G401.6 (cell line): Measurements from ENCODE around the gene IL20.

Experiments
- FAIRE-seq: peaks from 2 replicates; lab custom pipeline; 2012; peaks lifted over from hg19 to GRCh38; lab: Jason Lieb, UNC

Gene IL20

GRCh38 chr1:206904423-206905142 is 39.2 kb downstream of the IL20 start:
- FAIRE-seq, result no peak

GRCh38 chr1:206905295-206906164 is 40.1 kb downstream of the IL20 start:
- FAIRE-seq, result no peak

- FAIRE-seq, result no peak
Measured at GRCh38 chr1:206907304-206907991, 42.0 kb downstream of the IL20 start.

- FAIRE-seq, result no peak
Measured at GRCh38 chr1:206908038-206908437, 42.6 kb downstream of the IL20 start.

- FAIRE-seq, result no peak
Measured at GRCh38 chr1:206909161-206909882, 43.9 kb downstream of the IL20 start.

- no peak for FAIRE-seq
Measured at GRCh38 chr1:206909883-206910318, 44.5 kb downstream of the IL20 start.

DNA sequence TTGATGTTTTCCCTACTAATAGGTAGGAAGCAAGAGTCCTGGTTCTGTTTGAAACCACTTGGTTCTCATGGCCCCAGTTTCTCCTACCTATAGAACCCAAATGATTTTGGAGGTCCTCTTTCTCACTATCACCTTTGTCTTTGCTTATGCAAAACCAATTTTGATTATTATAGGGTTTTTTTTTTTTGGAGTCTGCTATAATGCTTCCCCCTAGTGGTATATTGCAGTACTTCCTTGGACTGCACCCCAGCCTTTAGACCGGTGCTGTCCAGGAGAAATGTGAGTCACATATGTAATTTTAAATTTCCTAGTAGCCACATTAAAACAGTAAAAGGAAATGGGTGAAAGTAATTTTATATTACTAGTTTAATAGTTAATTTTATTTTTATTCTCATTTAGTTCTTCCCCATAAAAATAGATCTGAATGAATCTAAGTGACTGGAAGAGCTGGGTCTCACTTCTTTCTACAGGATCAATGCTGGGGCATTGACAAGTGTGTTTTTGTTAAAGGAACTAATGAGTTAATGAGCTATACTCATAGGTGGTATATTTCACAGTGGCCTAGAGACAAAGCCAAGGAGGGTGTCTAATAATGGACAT is 45.7 kb downstream of the IL20 start:
- peak; percentile 42 for FAIRE-seq

- no peak for FAIRE-seq
Measured at GRCh38 chr1:206912445-206913095, 47.1 kb downstream of the IL20 start.

- FAIRE-seq, result no peak
Measured at GRCh38 chr1:206913766-206914537, 48.5 kb downstream of the IL20 start.

- FAIRE-seq, result no peak
Measured at GRCh38 chr1:206915030-206915735, 49.8 kb downstream of the IL20 start.

DNA sequence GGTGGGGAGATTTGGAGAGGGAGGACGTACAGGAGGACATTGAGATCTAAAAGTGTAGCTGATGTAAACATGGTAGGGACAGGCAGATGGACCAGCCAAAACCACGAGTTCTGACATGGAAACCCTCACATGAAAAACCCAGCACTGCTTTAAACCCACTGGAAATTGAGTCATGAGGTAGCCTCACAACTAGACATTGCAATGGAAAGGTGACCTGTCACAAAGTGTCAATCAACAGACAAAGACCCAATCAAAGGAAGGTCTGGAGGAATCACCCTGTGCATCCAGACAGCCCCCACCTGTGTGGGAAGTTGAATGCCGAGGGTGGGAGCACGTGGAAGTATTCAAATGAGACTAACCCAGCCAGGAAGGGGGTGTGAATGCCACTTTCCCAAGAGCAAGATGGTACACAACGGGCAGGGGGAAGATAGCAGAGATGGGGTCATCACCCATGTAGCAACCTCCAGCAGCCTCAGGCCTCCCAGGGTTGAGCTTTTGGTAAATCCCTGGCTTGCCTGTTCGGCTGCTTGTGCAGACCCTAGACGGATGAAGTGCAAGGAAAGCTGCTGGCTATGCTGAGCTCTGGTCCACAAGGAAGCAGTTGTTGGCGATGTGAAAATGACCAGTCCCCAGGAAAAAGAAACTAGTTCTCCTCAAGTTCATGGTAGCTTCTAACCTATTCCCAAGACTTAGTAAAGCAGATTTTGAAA is 50.7 kb downstream of the IL20 start:
- FAIRE-seq, result no peak

DNA sequence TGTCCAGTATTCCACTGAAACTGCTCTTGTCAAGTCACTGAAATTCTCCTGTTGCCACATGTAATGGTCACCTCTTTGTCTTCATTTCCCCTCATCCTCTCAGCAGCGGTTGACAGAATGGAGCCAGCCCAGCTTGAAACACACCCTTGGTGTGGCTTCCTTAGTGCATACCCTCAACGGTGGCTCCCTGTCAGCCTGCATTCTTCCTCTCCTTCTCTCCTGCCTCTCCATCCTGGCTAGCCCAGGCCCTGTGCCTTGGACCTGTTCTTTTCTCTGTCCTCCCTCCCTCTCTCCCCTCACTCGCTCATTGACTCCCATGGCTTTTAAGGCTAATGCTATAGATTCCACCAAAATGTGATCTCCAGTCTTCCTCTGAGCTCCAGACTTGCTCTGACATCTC is 52.7 kb downstream of the IL20 start:
- no peak for FAIRE-seq
